Measurements from ENCODE around the gene PMM1.
"Not testable (repeated sequence)": the region's sequence is repeated elsewhere in the genome, so short reads cannot be mapped to it uniquely, and the experiment has no call there.

The PMM1 gene

GRCh38 chr22:41597635-41597953 lies 8.0 kb upstream of the PMM1 start:
- POLR2A ChIA-PET: interaction anchor here (0.6 kb wide), 1 partner anchor 824 kb away, joined by 3 read pairs; no protein-coding TSS in a partner anchor
- no peak for DNase-seq (ENCODE audit: extremely low spot score)

GRCh38 chr22:41596776-41597634 lies 7.4 kb upstream of the PMM1 start:
- TF ChIP-seq CTCF (IDR thresholded peaks at IDR 0.05; ENCODE audit: control extremely low read depth, extremely low read depth, low read depth, missing control alignments): peak; percentile 71
- POLR2A ChIA-PET: interaction anchor here (0.6 kb wide), 2 partner anchors 128 to 824 kb away, joined by 3 read pairs; partner anchors contain the start of gene ACO2
- DNase-seq (ENCODE audit: extremely low spot score): peak; percentile 45
- CTCF ChIA-PET: interaction anchor here (0.6 to 3.0 kb wide), 15 partner anchors 10 to 194 kb away, joined by 3 to 17 read pairs (median 5); partner anchors contain the start of genes DESI1, POLR3H and XRCC6

More at GRCh38 chr22:41597635-41597953, 8.0 kb upstream of the PMM1 start:
- no peak for TF ChIP-seq CTCF (IDR thresholded peaks at IDR 0.05; ENCODE audit: control extremely low read depth, extremely low read depth, low read depth, missing control alignments)
- CTCF ChIA-PET: interaction anchor here (0.6 to 3.0 kb wide), 16 partner anchors 10 to 195 kb away, joined by 3 to 17 read pairs (median 6); partner anchors contain the start of genes DESI1, POLR3H and XRCC6

- no peak for DNase-seq (ENCODE audit: extremely low spot score)
- ChIA-PET CTCF (interaction anchor here (1.2 kb wide), 1 partner anchor 25 kb away, joined by 3 read pairs; no protein-coding TSS in a partner anchor), POLR2A (no interaction called here)
- TF ChIP-seq CTCF (IDR thresholded peaks at IDR 0.05; ENCODE audit: control extremely low read depth, extremely low read depth, low read depth, missing control alignments): no peak
Observed at GRCh38 chr22:41595703-41596102, 6.1 kb upstream of the PMM1 start.

GRCh38 chr22:41593336-41593960 lies 3.8 kb upstream of the PMM1 start:
- CTCF ChIA-PET: interaction anchor here (1.2 kb wide), 1 partner anchor 36 kb away, joined by 3 read pairs; no protein-coding TSS in a partner anchor
- POLR2A ChIA-PET: not testable (repeated sequence)

GRCh38 chr22:41587347-41587723 lies 2.3 kb downstream of the PMM1 start:
- no peak for DNase-seq (ENCODE audit: extremely low spot score)
- ChIA-PET CTCF (no interaction called here), POLR2A (no interaction called here)
- TF ChIP-seq CTCF (IDR thresholded peaks at IDR 0.05; ENCODE audit: control extremely low read depth, extremely low read depth, low read depth, missing control alignments): no peak

More at GRCh38 chr22:41593336-41593960, 3.8 kb upstream of the PMM1 start:
- not testable (repeated sequence) for DNase-seq (ENCODE audit: extremely low spot score)

- no peak for DNase-seq (ENCODE audit: extremely low spot score)
- TF ChIP-seq CTCF (IDR thresholded peaks at IDR 0.05; ENCODE audit: control extremely low read depth, extremely low read depth, low read depth, missing control alignments): no peak
- ChIA-PET POLR2A (interaction anchor here (0.5 to 1.0 kb wide), 2 partner anchors 85 to 286 kb away, joined by 3 to 8 read pairs; no protein-coding TSS in a partner anchor), CTCF (no interaction called here)
Observed at GRCh38 chr22:41585898-41586297, 3.7 kb downstream of the PMM1 start.

GRCh38 chr22:41584881-41585280 lies 4.8 kb downstream of the PMM1 start:
- DNase-seq (ENCODE audit: extremely low spot score): no peak
- ChIA-PET POLR2A (no interaction called here), CTCF (no interaction called here)
- TF ChIP-seq CTCF (IDR thresholded peaks at IDR 0.05; ENCODE audit: control extremely low read depth, extremely low read depth, low read depth, missing control alignments): no peak

Measured in GM10248 (cell line).